HG02623 (cell line): ENCODE data around the gene CDH23.

Source experiments
- ATAC-seq: cut with Tn5 transposase; IDR thresholded peaks from one replicate; pipeline ENCODE4 v1.9.1; 2021; ENCODE audit warnings: moderate library complexity; ENCODE audit not compliant: unreplicated experiment

The CDH23 gene

DNA sequence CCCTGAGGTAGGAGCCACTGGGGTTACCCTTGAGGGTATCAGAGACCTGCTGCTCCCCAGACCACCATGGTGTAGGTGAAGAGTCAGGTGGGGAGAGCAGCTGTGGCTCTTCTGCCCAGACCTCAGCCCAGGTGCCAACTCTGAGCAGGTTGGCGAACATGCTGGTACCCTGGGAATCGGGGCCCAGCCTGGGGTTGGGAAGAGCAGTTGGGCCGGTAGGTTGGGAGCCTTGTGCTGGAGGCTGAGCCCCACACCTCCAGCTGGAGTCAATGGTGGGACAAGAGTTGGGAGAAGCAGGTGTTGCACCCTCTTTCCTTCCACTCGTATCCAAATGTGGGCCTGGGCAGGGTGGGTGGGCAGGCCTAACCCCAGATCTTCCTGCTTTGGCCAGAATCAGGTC lies 114.5 kb downstream of the CDH23 start:
- no peak for ATAC-seq

DNA sequence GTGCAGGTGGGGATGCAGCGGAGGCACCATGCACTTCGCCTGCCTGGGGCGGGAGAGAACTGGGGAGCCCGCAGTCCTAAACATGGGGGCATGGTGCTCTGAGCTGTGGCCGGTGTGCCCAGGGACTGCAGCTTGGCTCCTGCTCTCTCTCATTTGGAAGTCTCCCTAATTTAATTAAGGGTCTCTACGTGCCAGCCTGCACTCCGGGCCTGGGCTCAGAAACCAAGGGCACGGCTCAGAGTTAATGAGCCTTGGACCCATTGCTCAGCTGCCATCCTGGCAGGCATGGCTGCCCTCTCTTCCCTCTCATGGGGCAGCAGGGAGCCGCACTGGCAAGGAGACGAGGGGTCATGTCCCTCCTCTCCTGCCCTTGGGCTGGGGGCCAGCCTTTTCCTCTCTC lies 115.6 kb downstream of the CDH23 start:
- ATAC-seq, result no peak

DNA sequence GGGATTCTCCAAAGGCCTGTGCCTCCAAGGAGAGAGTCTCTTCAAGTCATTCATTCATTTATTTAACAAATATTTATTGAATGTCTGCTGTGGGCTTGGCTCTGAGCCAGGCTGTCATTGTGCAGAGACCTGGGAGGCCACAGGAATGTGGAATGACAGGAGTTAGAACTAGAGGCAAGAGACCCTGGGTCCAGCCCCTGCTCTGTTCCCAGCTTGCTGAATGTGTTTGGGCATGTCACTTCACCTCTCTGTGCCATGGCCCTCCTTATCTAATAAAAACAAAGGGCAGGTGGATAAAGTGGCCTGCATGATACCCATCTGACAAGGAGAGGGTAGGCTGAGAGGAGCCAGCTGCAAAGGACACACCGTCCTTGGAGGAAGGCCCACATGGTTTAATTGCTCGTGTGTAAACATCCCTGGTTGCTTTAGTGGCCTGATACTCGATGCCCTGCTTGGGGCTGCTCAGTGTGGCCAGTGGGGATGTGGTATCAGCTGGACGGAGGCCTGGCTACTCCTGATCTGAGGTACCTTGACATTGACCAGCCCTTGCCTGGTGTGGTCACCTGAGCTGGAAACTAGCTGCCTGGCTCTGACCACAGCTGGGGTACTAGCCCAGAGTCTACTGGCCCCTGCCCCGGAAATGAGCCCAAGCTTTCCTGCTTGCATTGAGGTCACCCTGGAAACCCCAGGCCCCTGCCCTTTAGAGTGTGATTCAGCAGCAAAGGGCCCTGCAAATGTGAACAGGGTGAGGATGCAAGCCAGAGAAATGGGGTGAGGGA lies 116.2 kb downstream of the CDH23 start:
- ATAC-seq, result no peak

DNA sequence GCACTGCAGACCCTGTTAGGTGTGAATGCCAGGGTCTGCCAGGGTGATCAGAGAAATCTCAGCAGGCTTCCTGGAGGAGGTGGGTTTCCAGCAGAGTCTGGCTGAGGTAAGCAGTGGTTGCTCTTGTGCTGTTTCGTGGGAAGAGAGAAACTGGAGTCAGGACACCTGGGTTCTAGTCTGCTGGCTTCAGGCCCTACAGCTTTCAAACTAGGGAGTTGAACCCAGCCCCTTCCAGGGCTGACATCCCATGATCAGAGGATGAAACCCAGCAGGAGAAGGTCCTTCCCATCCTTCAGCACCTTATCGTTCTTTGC lies 116.8 kb downstream of the CDH23 start:
- ATAC-seq, result no peak

DNA sequence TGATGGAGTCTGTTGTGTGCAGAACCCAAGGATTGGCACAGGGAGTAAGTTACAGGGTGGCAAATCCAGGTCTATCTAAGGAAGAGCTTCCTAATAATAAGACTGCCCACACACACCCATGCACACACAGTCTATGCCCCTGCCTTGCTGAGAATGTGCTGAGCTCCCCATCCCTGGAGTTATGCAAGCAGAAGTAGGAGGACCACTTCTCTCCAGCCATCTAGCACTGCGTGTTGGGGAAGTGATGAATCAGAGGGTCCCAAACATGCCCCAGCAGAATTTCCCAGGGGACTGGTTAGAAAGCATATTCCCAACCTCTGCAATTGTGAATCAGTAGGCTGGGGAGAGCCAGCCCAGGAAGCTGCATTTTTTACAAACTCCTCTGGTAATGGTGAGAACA lies 117.2 kb downstream of the CDH23 start:
- ATAC-seq, result no peak

DNA sequence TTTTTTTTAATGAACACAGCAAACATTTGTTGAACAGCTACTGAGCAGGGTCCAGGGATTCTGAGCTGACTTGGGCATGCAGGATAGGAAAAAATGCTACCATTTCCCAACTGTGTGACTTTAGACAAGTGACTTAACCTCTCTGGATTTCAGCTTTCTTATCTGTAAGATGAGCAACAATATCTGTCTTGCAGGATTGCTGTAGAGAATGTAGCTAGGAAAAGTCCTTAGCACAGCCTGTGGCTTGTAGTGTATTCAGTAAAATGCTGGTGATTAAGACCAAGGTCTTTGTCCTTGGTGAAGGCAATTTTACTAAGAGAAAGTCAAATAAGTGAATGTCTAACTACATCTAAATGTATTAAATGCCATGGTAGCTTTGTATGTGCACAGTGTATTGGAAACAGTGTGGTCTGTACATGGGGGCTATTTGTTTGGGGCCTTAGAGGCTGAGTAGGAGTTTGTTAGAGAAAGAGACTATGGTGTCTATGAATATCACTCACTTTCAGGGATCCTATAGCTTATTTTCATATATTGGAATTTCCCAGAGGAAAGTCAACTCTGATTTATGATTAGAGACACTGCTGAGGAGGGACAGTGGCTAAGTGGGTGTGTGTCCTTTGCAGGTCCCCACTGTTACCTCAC lies 118.9 kb downstream of the CDH23 start:
- ATAC-seq, result no peak

DNA sequence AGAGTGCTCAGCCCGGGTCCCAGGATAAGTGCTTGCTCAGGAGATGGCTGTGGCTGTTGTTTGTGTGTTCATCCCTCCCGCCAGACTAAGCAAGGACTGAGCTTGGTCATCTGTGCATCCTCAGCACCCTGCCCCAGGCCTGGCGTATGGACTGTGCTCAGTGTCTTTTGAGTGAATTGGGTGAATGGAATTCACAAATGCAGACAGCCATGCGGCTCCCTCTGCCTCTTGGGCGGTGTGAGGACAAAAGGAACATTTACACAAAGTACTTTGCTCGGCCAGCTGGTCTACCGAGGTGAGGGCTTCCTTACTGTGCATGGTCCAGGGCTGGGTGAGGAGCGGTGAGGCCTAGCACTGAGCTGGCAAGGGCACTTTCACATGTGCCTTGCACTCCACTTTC lies 120.2 kb downstream of the CDH23 start:
- no peak for ATAC-seq

DNA sequence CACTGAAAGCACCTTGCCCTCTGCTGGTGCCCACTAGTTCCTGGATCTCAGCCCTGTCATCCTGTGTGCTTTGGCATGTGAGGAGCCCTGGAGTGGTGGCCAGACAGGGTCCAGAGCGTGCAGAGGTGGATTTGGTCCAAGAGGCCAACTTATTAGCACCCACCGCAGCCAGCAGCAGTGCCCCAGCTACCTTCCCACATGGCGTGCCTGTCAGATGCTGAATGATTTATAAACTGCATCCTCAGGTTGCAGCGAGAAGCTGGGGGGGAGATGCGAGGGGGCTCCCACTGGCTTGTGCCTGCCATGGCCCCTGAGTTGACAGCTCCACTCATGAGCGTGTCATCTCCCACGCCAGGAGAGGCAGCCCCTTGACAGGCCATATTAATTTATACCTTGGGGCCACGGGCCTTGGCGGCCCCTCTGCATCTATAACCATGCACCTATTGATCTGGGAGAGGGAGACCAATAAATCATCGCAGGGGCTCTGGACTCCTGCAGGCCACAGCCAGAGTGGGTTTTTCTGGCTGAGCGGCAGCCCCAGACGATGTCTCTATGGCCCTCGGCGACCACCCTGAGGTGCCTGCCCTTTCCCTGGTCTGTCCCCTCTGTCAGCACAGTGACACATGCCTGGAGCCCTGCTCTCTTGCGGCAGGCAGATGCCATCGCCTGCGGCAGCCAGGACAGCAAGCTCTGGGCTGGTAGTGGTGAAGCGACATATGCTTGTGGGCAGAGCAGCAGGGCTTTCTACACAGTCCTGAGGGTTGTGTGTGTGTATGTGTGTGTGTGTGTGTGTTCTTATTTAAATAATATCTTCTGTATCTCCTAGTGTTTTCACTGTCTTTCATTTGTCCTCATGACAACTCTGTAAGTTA lies 120.8 kb downstream of the CDH23 start:
- ATAC-seq, result no peak

DNA sequence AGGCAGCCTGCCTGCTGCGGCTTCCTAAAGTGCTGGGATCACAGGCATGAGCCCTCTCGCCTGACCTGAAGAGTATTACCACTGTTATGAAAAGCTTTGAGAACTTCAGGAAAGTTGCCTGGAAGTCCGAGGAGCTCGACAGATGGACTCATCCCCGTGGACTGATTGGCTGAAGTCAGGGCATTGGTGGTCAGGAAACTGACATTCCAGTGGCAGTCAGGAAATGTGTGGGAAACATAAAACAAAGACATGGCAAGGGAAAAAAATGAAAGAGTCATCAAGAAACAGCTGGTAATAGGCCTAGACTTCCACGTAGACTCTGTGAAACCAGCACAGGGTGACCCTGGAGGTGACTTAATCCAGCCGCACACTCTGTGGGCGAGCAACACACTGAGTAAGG lies 123.3 kb downstream of the CDH23 start:
- no peak for ATAC-seq

DNA sequence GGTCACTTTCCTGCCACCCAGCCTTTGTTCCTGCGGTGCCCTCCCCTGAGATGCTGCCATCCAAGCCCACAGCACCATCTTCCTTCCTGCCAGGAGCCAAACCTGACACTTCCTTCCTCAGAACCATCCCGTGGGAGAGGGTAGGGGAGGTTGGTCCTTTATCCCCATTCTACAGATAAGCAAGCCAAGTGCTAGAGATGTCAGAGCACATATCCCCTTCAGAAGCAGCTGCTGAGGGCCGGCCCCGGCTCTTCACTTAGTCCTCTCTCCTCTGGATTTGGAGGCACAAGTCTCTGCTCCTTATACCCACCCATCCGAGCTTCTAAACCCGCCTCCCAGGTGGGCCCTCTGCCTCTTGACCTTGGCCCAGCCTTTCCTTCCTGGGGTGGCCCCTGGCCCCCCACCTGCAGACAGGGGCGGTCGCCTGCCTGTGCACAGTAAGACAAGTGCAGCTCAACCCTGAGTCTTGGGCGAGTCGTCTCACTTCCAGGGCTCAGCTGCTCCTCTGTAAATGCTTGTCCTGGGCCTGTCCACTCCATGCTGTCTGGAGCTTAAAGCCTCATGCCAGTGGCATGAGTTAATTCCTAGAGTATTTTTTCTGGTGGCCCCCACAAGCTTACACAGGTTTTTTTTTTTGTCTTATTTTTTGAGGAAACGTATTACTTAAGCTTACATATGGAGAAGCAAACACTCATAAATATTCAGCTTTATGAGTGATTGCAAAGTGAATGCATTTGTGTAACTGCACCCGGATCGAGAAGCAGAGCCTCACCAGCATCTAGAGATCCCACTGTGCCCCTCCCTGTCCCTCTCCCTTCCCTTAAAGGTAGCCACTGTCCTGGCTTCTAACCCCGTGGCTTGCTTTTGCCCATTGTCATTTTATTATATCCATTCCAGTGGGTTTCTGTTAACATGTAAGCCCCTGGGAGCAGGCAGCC lies 125.1 kb downstream of the CDH23 start:
- no peak for ATAC-seq

DNA sequence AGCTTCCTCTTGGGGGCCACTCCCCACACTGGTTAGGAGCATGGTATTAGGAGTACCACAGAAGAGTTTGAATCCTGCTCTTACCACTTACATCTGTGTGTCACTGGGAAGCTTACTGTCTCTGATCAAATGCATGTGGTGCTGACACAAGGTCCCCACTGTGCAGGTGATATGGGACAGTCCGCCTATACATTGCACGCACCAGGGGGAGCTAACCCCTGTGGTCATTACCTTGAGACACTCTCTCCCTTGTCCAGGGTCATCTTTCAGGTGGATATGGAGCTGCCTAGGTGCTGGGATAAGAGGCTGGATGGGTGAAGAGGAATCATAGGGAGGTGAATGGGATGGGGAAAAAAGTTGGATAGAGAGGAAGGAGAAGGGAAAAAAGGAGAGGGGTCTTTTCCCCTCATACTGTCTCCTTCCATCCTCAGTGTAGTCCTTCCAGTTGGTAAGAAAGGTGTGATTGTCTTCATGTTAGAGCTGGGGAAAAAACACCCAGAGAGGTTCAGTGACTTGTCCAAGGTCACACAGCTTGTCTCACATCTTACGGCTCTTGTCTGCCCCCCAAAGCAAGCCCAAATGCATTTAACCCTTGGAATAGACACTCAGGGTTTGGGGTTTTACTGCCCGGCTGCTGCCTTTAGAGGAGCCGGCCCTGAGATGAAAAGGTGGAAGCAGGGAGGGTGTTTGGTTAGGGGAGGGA lies 125.9 kb downstream of the CDH23 start:
- ATAC-seq, result no peak

DNA sequence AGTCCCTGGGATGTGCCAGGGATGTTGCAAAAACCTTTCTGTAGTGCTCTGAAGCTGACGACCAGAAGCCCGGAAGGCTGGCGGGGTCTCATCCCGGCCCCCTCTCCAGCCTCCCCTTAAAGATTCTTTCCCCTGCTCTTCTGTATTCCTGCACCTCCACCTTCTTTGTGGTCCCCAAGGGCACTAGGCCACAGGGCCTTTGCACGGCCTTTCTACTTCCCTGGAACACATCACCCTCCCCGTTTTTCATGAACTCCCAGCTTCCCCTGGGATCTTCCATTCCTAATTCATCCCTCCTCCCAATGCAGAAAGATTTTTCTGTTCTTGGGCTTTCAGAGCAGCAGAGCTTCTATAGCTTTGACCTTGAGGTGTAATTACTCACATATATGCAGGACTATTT lies 127.0 kb downstream of the CDH23 start:
- no peak for ATAC-seq

DNA sequence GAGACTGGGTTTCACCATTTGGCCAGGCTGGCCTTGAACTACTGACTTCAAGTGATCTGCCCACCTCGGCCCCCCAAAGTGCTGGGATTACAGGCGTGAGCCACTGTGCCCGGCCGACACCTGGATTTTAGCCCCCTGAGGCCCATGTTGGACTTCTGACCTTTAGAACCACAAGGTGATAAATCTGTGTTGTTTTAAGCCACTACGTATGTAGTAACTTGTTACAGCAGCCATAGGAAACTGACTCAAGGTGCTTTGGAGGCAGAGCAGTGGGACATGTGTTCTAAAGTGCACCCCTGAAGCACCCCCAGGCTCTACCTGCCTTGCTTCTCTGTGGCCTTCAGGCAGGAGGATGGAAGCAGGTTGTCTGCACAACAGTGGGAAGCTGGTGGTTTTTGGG lies 128.4 kb downstream of the CDH23 start:
- no peak for ATAC-seq

DNA sequence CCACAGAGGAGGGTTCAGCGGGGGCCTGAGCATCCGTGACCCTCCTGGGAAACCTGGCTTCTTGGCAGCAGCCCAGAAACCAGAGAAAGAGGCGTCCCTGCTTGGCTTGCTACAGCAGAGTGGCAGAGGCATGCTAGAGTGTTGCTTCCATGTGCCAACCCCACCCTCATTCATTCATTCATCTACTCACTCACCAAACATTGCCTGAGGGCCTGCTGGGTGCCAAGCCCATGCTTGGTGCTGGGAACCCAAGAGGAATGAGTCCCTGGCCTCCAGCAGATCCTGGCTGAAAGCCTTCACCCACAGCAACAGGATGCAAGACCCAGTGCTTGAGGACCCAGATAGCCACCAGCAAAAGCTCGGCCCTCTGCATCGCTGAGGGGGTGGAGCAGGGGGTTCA lies 129.0 kb downstream of the CDH23 start:
- ATAC-seq, result no peak

DNA sequence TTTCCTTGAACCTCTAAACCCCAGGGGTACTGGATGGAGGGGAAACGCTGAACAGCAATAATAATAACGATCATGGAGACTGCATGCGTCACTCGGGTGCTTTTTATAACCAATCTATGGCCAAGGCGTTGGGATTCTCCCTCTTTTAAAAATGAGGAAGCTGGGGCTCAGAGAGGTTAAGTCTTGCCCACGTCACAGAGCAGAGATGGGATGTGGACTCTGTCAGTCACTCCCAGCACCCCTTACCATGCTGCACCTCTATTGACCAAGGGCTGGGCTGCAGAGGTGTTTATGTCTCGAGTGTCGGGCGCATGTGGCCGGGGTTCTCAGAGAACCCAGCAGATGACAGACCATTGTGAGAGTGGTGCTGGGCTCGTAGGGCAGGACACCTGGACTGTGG lies 129.9 kb downstream of the CDH23 start:
- no peak for ATAC-seq

DNA sequence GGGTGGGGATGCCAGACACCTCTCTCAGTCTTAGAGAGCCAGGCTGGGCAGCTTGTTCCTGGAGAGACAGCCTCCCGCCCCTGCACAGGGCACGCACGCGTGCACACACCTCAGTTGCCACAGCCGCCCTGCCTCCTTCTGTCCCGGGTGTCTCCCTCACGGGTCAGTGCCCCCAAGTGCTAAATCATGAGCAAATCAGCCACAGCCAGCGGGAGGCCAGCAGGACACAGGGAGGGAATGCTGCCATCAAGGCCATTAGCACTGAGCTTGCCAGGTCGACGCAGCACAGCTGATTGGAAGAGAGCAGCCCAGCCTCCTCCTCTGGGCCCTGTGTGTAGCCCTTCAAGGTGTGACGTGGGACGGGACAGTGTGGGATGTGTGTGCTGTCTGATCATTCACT lies 130.4 kb downstream of the CDH23 start:
- ATAC-seq, result no peak

DNA sequence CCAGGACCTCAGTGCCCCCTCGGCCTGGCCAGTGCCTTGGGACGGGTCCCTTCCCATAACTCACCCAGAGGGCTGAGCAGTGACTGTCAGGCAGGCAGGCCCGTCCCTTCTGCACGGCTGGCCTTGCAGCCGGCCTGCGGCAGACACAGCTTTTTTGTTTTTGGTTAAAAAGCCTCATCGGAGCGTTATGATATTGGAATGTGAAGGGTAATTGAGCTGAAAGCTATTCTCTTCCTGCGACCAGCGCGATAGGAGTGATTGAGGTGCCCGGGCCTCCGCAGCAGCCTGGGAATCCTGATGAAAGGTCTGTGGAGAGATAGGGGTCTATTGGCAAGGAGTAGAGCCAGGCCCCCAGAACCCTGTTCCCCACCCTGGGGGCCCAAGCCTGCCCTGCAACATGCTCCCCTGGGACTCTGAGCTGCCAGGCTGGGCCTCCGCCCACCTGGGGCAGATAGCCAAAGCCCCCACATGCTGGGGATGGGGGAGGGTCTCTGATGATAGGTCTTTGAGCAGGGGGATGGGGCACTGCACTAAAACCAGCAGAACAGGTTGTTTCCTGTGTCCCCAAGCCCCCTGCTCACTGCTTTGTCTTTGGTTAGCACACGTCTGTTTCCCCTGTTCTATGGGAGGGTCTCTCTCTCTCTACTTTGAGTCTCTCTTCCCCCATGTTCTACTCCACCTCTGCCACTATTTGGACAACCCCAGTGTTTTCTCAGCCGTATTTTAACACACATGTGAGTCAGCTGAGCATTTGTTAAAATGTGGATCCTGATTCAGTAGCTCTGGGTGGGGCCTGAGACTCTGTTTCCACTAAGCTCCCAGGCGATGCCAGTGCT lies 131.9 kb downstream of the CDH23 start:
- ATAC-seq, result no peak

DNA sequence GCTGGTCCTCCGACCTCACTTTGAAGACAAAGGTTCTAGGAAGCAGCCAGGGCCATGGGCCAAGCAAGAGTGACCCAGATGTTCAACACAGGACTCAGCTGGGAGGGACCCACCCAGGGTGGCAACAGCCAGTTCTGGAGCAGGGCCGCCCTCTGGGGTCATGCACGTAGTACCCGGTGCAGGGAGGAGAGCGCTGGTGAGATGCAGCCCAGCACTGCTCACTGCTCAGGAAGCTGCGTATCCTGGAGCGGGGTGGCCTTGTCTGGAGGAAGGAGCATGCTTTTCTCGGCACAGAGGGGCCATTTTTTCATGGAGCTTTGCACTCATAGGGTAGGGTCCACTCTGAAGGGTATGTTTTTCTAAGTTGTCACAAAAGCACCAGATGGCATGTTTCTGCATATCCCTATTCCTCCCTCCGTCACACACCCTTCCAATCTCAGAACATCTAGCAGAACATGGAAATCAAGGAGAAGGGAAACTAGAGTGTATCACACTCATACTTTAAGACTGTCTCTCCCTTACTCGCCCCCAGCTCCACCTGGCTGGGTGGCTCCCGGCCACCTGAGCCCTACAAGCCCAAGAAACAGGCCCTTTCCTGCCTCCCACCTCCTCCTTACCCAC lies 132.6 kb downstream of the CDH23 start:
- ATAC-seq, result no peak

DNA sequence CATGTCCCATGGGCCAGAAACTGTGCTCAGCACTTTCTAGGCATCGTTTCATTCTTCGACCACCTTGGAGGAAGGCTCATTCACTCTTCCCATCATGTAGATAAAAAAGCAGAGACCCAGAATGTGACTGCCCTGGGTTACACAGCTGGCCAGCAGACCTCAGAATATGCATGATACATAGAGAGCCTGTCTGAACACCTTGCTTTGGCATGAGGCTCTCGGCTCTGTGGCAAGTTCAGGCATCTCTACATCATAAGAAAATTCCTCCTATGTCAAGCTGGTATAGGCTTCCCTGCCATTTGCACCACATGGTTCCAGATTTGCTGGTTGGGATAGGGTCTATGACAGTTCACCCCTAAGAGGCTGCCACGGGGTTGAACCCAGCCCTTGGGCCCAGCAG lies 134.1 kb downstream of the CDH23 start:
- no peak for ATAC-seq
